A172 (cell line): Measurements from ENCODE around the gene SFT2D2. TPM values are rescaled to one million over a fixed set of nuclear protein-coding genes. Genes with fewer than 3 reads are reported as not detected.

Source experiments
- DNase-seq: peaks from one replicate; pipeline ENCODE4 v3.0.0-alpha.2; 2015; ENCODE audit warnings: low spot score
- total RNA-seq: library from RNA; depleted of rRNA; stranded (reverse); fragments of >200 nt; shearing (Covaris generic); gene quantifications from 2 replicates; pipeline ENCODE4 v1.2.3, GENCODE V29; 2014

Gene SFT2D2
- total RNA-seq, 1 experiment from 2014 or later = 66.3 TPM

- no peak for DNase-seq
Observed at GRCh38 chr1:168265596-168265995, 39.8 kb downstream of the SFT2D2 start.

GRCh38 chr1:168266644-168267186 is 40.9 kb downstream of the SFT2D2 start:
- DNase-seq = peak; percentile 30

- DNase-seq = no peak
Observed at GRCh38 chr1:168271636-168272035, 45.8 kb downstream of the SFT2D2 start.

- no peak for DNase-seq
Observed at GRCh38 chr1:168273575-168273974, 47.8 kb downstream of the SFT2D2 start.

- no peak for DNase-seq
Observed at GRCh38 chr1:168279253-168279652, 53.4 kb downstream of the SFT2D2 start.

GRCh38 chr1:168280296-168280927 is 54.6 kb downstream of the SFT2D2 start, which contains the start of gene TBX19:
TSS of gene TBX19 (plus strand) at chr1:168280877. CDS start at chr1:168281091, 214 bp downstream.
- no peak for DNase-seq

GRCh38 chr1:168281603-168282325 is 56.0 kb downstream of the SFT2D2 start:
- DNase-seq = no peak

- no peak for DNase-seq
Observed at GRCh38 chr1:168285521-168285790, 59.7 kb downstream of the SFT2D2 start.

GRCh38 chr1:168285971-168286927 is 60.4 kb downstream of the SFT2D2 start:
- no peak for DNase-seq

GRCh38 chr1:168287237-168287664 is 61.4 kb downstream of the SFT2D2 start:
- peak; percentile 93 for DNase-seq

- DNase-seq = peak; percentile 83
Observed at GRCh38 chr1:168288311-168289052, 62.7 kb downstream of the SFT2D2 start.

- DNase-seq = no peak
Observed at GRCh38 chr1:168291222-168291837, 65.5 kb downstream of the SFT2D2 start.

GRCh38 chr1:168293356-168293755 is 67.6 kb downstream of the SFT2D2 start:
- no peak for DNase-seq

GRCh38 chr1:168295411-168296114 is 69.8 kb downstream of the SFT2D2 start:
- DNase-seq = no peak

- no peak for DNase-seq
Observed at GRCh38 chr1:168297019-168297730, 71.4 kb downstream of the SFT2D2 start.

- DNase-seq = no peak
Observed at GRCh38 chr1:168298446-168298845, 72.6 kb downstream of the SFT2D2 start.

- no peak for DNase-seq
Observed at GRCh38 chr1:168300626-168301025, 74.8 kb downstream of the SFT2D2 start.

- DNase-seq = peak; percentile 93
Observed at GRCh38 chr1:168301664-168302320, 76.0 kb downstream of the SFT2D2 start.
